GM10266 (cell line): ENCODE results near the gene CZIB.
"Not testable (repeated sequence)": the region's sequence is repeated elsewhere in the genome, so short reads cannot be mapped to it uniquely, and the experiment has no call there.

Source experiments
- DNase-seq: peaks from one replicate; pipeline ENCODE4 v3.0.0; 2012; ENCODE audit errors: extremely low spot score
- TF ChIP-seq, protein P1 (sequence below): IDR thresholded peaks from 2 replicates; pipeline ENCODE4 v1.5.1; 2012; ENCODE audit warnings: mild to moderate bottlenecking, low read depth; ENCODE audit not compliant: control insufficient read depth, insufficient read depth; ENCODE audit errors: missing control alignments

The CZIB gene

DNA sequence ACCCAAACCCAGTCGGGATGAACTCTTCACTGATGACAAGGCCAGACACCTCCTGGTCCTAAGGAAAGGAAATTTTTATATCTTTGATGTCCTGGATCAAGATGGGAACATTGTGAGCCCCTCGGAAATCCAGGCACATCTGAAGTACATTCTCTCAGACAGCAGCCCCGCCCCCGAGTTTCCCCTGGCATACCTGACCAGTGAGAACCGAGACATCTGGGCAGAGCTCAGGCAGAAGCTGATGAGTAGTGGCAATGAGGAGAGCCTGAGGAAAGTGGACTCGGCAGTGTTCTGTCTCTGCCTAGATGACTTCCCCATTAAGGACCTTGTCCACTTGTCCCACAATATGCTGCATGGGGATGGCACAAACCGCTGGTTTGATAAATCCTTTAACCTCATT is 10.1 kb downstream of the CZIB start:
- TF ChIP-seq, protein P1, sequence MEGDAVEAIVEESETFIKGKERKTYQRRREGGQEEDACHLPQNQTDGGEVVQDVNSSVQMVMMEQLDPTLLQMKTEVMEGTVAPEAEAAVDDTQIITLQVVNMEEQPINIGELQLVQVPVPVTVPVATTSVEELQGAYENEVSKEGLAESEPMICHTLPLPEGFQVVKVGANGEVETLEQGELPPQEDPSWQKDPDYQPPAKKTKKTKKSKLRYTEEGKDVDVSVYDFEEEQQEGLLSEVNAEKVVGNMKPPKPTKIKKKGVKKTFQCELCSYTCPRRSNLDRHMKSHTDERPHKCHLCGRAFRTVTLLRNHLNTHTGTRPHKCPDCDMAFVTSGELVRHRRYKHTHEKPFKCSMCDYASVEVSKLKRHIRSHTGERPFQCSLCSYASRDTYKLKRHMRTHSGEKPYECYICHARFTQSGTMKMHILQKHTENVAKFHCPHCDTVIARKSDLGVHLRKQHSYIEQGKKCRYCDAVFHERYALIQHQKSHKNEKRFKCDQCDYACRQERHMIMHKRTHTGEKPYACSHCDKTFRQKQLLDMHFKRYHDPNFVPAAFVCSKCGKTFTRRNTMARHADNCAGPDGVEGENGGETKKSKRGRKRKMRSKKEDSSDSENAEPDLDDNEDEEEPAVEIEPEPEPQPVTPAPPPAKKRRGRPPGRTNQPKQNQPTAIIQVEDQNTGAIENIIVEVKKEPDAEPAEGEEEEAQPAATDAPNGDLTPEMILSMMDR: no peak
- no peak for DNase-seq

DNA sequence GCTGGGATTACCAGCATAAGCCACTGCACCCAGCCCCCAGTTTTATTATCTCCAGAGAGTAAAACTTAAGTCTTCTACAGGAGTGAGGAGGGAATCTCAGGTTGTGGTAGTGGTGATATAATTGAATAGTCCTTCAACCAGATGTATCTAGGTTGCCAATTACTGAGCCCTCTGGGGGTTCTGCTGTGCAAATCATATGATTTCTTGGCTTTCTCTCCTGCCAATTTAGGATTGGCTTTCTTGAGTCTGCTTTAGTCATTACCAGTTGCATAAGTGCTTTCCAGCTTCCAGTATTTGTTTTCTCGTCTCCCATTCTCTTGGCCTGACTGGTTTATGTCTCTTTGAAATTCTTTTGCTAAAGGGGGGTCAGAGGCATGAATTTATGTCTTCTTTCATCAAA is 12.7 kb downstream of the CZIB start:
- TF ChIP-seq, protein P1: no peak
- DNase-seq: no peak

DNA sequence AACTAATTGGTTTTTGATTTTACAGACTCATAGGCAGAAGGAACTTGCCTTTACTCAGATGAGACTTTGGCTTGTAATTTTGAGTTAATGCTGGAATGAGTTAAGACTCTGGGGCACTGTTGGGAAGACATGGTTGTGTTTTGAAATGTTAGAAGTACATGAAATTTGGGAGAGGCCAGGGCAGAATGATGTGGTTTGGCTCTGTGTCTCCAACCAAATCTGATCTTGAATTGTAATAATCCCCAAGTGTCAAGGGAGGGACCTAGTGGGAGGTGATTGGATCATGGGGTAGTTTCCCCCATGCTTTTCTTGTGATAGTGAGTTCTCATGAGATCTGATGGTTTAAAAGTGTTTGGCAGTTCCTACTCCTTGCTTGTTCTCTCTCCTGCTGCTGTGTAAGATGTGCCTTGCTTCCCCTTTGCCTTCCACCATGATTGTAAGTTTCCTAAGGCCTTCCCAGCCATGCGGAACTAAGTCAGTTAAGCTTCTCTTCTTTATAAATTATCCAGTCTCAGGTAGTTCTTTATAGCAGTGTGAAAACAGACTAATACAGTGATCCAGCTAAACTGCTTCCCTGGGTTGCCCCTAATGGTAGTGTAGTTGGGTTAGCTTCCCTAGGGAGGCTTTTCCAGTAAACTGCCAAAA is 13.6 kb downstream of the CZIB start:
- TF ChIP-seq, protein P1: no peak
- no peak for DNase-seq

DNA sequence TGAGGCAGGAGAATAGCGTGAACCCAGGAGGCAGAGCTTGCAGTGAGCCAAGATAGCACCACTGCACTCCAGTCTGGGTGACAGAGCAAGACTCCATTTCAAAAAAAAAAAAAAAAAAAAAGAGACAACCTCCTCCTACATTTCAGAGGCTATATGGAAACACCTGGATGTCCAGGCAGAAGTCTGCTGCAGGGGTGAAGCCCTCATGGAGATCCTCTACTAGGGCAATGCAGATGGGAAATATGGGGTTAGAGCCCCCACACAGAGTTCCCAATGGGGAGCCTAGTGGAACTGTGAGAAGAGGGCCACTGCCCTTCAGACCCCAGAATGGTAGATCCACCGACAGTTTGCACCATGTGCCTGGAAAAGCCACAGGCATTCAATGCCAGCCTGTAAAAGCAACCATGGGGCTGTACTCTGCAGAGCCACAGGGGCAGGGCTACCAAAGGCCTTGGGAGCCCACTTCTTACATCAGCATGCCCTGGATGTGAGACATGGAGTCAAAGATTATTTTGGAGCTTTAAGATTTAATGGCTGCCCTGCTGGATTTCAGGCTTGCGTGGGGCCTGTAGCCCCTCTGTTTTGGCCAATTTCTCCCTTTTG is 14.2 kb downstream of the CZIB start:
- DNase-seq: not testable (repeated sequence)

DNA sequence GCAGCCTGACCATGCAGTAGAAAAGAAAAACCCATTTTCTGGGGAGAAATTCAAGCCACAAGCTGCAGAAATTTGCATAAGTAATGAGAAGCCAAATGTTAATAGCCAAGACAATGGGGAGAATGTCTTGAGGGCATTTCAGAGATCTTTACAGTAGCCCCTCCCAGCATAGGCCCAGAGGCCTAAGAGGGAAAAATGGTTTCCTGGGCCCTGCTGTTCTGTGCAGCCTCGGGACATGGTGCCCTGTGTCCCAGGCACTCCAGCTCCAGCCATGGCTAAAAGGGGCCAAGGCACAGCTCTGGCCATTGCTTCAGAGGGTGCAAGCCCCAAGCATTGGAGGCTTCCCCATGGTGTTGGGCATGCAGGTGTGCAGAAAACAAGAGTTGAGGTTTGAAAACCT is 14.9 kb downstream of the CZIB start:
- DNase-seq: not testable (repeated sequence)

DNA sequence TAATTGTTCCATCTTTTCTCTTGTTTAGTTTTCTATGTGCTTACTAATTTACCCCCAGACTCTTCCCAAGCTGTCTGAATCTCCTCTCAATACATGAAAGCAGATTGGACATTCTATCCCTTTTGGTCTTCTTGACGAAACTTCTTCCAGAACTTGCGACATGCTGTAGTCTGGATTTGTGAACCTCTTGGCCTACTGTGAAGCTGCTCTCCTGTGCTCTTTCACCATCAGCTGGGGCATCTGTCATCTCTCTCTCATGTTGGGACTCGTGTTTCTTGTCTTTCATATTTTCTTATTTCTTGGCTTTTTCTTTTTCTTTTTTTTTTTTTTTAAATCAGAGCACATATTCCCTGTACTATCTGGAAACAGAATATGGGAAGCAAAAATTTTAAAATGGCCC is 17.0 kb downstream of the CZIB start:
- DNase-seq: no peak
- TF ChIP-seq, protein P1: no peak

DNA sequence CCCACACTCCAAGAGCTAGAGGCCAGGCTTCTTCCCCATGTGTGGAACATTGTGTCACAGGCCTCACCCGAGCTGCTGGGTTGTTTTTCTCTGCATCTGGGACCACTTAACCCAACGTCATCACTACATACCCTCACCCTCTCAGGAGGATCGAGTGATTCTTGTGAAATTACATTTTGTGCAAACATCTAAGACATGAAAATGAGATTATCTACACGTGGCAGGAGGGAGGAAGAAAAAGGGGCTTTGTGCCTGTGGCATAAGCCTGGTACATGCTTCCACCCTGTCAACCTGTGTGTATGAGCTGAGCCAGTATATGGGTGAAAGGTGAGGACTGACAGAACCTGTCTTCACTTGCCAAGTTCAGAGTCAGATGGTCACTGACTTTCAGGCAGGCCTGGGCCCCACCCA is 22.2 kb downstream of the CZIB start:
- TF ChIP-seq, protein P1: no peak
- no peak for DNase-seq

DNA sequence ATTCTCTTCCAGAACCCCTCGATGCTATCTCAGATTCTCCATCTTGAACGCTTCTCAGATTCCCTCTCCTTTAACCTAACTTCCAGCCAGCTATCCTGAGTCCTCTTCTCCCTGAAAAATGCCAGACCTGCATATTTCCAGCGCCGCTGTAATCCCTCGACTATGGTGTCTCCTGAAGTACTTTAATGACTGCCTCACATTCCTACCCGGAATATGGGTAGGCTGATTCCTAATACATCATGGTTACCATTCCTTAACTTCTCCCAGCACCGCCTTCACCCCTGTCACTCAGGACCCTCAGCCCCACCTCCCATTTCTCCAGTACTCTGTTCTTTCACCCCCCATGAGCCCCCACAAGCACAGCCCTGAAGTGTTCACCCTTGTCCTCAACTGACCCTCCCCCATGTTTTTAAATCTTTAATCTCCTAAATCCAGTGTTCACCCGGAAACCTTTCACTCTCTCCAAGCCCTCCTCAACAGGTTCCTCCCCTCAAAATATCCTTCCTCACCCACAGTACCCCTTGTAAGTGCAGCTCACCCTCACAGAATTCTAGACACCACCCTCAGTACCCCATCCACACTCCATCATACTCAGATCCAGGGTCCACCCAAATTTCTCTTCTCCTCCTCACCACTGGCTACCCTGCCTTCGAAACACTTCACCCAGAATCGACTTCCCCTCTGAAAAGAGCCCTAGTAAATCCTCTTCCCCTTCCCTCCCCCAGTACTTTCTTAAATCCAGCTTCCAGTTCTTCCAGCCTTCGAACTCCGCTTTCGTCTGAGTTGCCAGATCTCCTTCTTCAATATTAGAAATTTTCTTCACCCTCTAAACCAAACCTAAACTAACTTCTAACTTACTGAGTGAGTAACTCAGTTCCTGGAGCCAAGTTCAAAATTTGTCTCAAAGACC is 22.9 kb downstream of the CZIB start:
- TF ChIP-seq, protein P1: no peak
- no peak for DNase-seq
